Keratinocyte (primary cell): ENCODE measurements around the gene SMAD7. TPM values are rescaled to one million over a fixed set of nuclear protein-coding genes. Genes with fewer than 3 reads are reported as not detected.

Experiments
- DNase-seq: peaks from one replicate; pipeline ENCODE4 v3.0.0-alpha.2; 2011; ENCODE audit warnings: low read depth, missing footprints, low spot score
- FAIRE-seq: peaks from 2 replicates; lab custom pipeline; 2011; peaks lifted over from hg19 to GRCh38; lab: Jason Lieb, UNC
- H2AFZ ChIP-seq: 2 replicates; pipeline ENCODE4 v1.6.0; 2012; ENCODE audit warnings: low read length, control low read depth, inconsistent platforms; ENCODE audit not compliant: control insufficient read depth
- H3K27ac ChIP-seq: 2 replicates; pipeline ENCODE4 v1.5.1; 2011; ENCODE audit warnings: low read length; ENCODE audit not compliant: control insufficient read depth, insufficient read depth
- H3K27me3 ChIP-seq: 3 replicates; pipeline ENCODE4 v1.6.0; 2011; ENCODE audit warnings: low read length; ENCODE audit not compliant: control insufficient read depth, insufficient read depth; ENCODE audit errors: extremely low read depth
- H3K36me3 ChIP-seq, 2 experiments: 2 replicates in 1 of 2; 3 replicates in 1 of 2; pipeline ENCODE4 v1.5.1; 2011; ENCODE audit warnings: low read length in 2 of 2, mild to moderate bottlenecking in 1 of 2; ENCODE audit not compliant: control insufficient read depth in 2 of 2, insufficient read depth in 2 of 2; ENCODE audit errors: extremely low read depth in 1 of 2
- H3K4me1 ChIP-seq: 3 replicates; pipeline ENCODE4 v1.5.1; 2011; ENCODE audit warnings: low read length; ENCODE audit not compliant: control insufficient read depth, insufficient read depth; ENCODE audit errors: extremely low read depth
- H3K4me2 ChIP-seq: 3 replicates; pipeline ENCODE4 v1.6.0; 2011; ENCODE audit warnings: low read depth, low read length; ENCODE audit not compliant: control insufficient read depth, insufficient read depth; ENCODE audit errors: extremely low read depth
- H3K4me3 ChIP-seq, 3 experiments: fragments of 200-600 bp in 1 of 3; sonication (generic) in 1 of 3; 2 replicates in 2 of 3; 3 replicates in 1 of 3; pipeline ENCODE4 v1.5.1; 2011 to 2016; ENCODE audit warnings: low read length in 3 of 3, mild to moderate bottlenecking in 3 of 3, control low read depth in 2 of 3, inconsistent platforms in 1 of 3, low read depth in 1 of 3, mixed read lengths in 1 of 3, mixed run types in 1 of 3, moderate library complexity in 1 of 3; ENCODE audit not compliant: control insufficient read depth in 2 of 3, insufficient read depth in 2 of 3; ENCODE audit errors: extremely low read depth in 1 of 3
- H3K79me2 ChIP-seq: 2 replicates; pipeline ENCODE4 v1.6.0; 2012; ENCODE audit warnings: low read length; ENCODE audit not compliant: control insufficient read depth, insufficient read depth
- H3K9ac ChIP-seq: 3 replicates; pipeline ENCODE4 v1.6.0; 2011; ENCODE audit warnings: low read length; ENCODE audit not compliant: control insufficient read depth, insufficient read depth; ENCODE audit errors: extremely low read depth
- H3K9me1 ChIP-seq: 3 replicates; pipeline ENCODE4 v1.6.0; 2011; ENCODE audit warnings: low read length; ENCODE audit not compliant: control insufficient read depth, insufficient read depth; ENCODE audit errors: extremely low read depth
- H3K9me3 ChIP-seq: 2 replicates; pipeline ENCODE4 v1.5.1; 2012; ENCODE audit warnings: low read depth, low read length; ENCODE audit not compliant: control insufficient read depth
- H4K20me1 ChIP-seq: 3 replicates; pipeline ENCODE4 v1.6.0; 2011; ENCODE audit warnings: low read length; ENCODE audit not compliant: control insufficient read depth, insufficient read depth; ENCODE audit errors: extremely low read depth
- CTCF ChIP-seq, 3 experiments: IDR thresholded peaks in 1 of 3; conservative IDR thresholded peaks in 1 of 3; optimal IDR thresholded peaks in 1 of 3; 2 replicates in 2 of 3; 3 replicates in 1 of 3; pipeline versions ENCODE3 to v1.5.1; 2011; ENCODE audit warnings: low read length in 3 of 3, mild to moderate bottlenecking in 3 of 3, moderate library complexity in 2 of 3, control low read depth in 1 of 3, inconsistent platforms in 1 of 3; ENCODE audit not compliant: insufficient read depth in 2 of 3; ENCODE audit errors: extremely low read depth in 1 of 3
- EZH2 ChIP-seq: IDR thresholded peaks from one replicate; pipeline ENCODE4 v1.6.1; 2012; ENCODE audit warnings: inconsistent platforms, mild to moderate bottlenecking, low read length, moderate library complexity
- dilution Hi-C: fragments of 300-500 bp; cut with MboI; formaldehyde crosslinking; loops from one replicate; pipeline ENCODE4 v1.7.0; 2020; ENCODE audit warnings: low sequenced_read_pairs; ENCODE audit not compliant: extremely low pct_ligation_motif_present
- polyA plus RNA-seq, 5 experiments: library from polyadenylated mRNA; depleted of rRNA in 3 of 5; stranded (reverse) in 3 of 5; stranded (forward) in 1 of 5; unstranded in 1 of 5; fragments of >200 nt; gene quantifications; 1 replicate in 1 of 5; 2 replicates in 3 of 5; 3 replicates in 1 of 5; pipeline versions ENCODE4 v1.2.1 to v1.2.3, GENCODE V29; 2011 to 2012; ENCODE audit warnings: missing spikeins in 2 of 5, low read depth in 1 of 5, low replicate concordance in 1 of 5

SMAD7 gene
- polyA plus RNA-seq, 1 donor (not counting 4 experiments of a cell fraction or from before 2014, with no cell fraction given) = 9.5 TPM

GRCh38 chr18:48963586-48964470 is 13.1 kb upstream of the SMAD7 start:
- Histone ChIP-seq H3K9me1 (no peaks in the 10 kb centered on the region), H3K79me2 (no peaks in the 10 kb centered on the region), H2AFZ (no peak overlapping the region), H3K9me3 (no peaks in the 10 kb centered on the region), H3K4me2 (no peak overlapping the region), H3K27ac (no peak overlapping the region), H3K36me3 (no peaks in the 10 kb centered on the region), H3K4me1 (peaks cover 10% of the 10 kb centered on the region), H3K4me3 (no peak overlapping the region), H3K27me3 (no peaks in the 10 kb centered on the region), H3K9ac (no peak overlapping the region), H4K20me1 (no peaks in the 10 kb centered on the region)
- FAIRE-seq (no peak), DNase-seq (no peak)
- dilution Hi-C loops = no loop called here
- TF ChIP-seq CTCF (optimal IDR thresholded peaks at IDR 0.05 in 1 of 3, IDR thresholded peaks at IDR 0.05 in 1 of 3, conservative IDR thresholded peaks at IDR 0.05 in 1 of 3; ENCODE audit: extremely low read depth in 1 of 3, insufficient read depth in 2 of 3, low read length in 3 of 3) (no peak), EZH2 (no peak)

- DNase-seq = no peak
- Histone ChIP-seq H3K4me3 (no peak overlapping the region), H3K27me3 (no peaks in the 10 kb centered on the region), H2AFZ (no peak overlapping the region), H4K20me1 (no peaks in the 10 kb centered on the region), H3K79me2 (no peaks in the 10 kb centered on the region), H3K9ac (no peak overlapping the region), H3K9me3 (no peaks in the 10 kb centered on the region), H3K4me1 (peaks cover 10% of the 10 kb centered on the region), H3K27ac (no peak overlapping the region), H3K9me1 (no peaks in the 10 kb centered on the region), H3K4me2 (no peak overlapping the region), H3K36me3 (no peaks in the 10 kb centered on the region)
- no peak for FAIRE-seq
- TF ChIP-seq CTCF (optimal IDR thresholded peaks at IDR 0.05 in 1 of 3, IDR thresholded peaks at IDR 0.05 in 1 of 3, conservative IDR thresholded peaks at IDR 0.05 in 1 of 3; ENCODE audit: extremely low read depth in 1 of 3, insufficient read depth in 2 of 3, low read length in 3 of 3) (no peak), EZH2 (no peak)
- dilution Hi-C loops = no loop called here
Measured at GRCh38 chr18:48962994-48963561, 12.3 kb upstream of the SMAD7 start.
